CMK (cell line): ENCODE results near the gene SCAF4.

Experiments
- DNase-seq: peaks from one replicate; pipeline ENCODE4 v3.0.0-alpha.2; 2010; ENCODE audit warnings: low read depth

The SCAF4 gene

GRCh38 chr21:31713115-31713514 is 18.8 kb downstream of the SCAF4 start:
- no peak for DNase-seq

GRCh38 chr21:31711745-31712285 is 20.1 kb downstream of the SCAF4 start:
- no peak for DNase-seq

- no peak for DNase-seq
These were observed 20.6 kb downstream of the SCAF4 start for GRCh38 chr21:31711326-31711725.

- no peak for DNase-seq
These were observed 21.3 kb downstream of the SCAF4 start for GRCh38 chr21:31710586-31710985.

- no peak for DNase-seq
These were observed 23.4 kb downstream of the SCAF4 start for GRCh38 chr21:31708541-31708940.

- DNase-seq, result no peak
These were observed 24.4 kb downstream of the SCAF4 start for GRCh38 chr21:31707499-31707898.

GRCh38 chr21:31706562-31706961 is 25.4 kb downstream of the SCAF4 start:
- DNase-seq, result no peak

- DNase-seq, result no peak
These were observed 31.9 kb downstream of the SCAF4 start for GRCh38 chr21:31700040-31700439.

GRCh38 chr21:31698461-31698860 is 33.5 kb downstream of the SCAF4 start:
- no peak for DNase-seq

- DNase-seq, result no peak
These were observed 35.5 kb downstream of the SCAF4 start for GRCh38 chr21:31696424-31696823.

- DNase-seq, result no peak
These were observed 38.7 kb downstream of the SCAF4 start for GRCh38 chr21:31693222-31693621.

GRCh38 chr21:31688603-31689368 is 43.1 kb downstream of the SCAF4 start:
- no peak for DNase-seq

- DNase-seq, result no peak
These were observed 44.8 kb downstream of the SCAF4 start for GRCh38 chr21:31687108-31687507.

GRCh38 chr21:31686272-31686915 is 45.5 kb downstream of the SCAF4 start:
- no peak for DNase-seq

- no peak for DNase-seq
These were observed 47.0 kb downstream of the SCAF4 start for GRCh38 chr21:31684918-31685317.

- no peak for DNase-seq
These were observed 48.9 kb downstream of the SCAF4 start for GRCh38 chr21:31683029-31683428.

GRCh38 chr21:31682620-31683019 is 49.3 kb downstream of the SCAF4 start:
- no peak for DNase-seq

GRCh38 chr21:31678478-31678877 is 53.4 kb downstream of the SCAF4 start:
- DNase-seq, result no peak

GRCh38 chr21:31677047-31677446 is 54.9 kb downstream of the SCAF4 start:
- DNase-seq, result no peak

GRCh38 chr21:31675960-31676359 is 56.0 kb downstream of the SCAF4 start:
- no peak for DNase-seq

- DNase-seq, result no peak
These were observed 56.6 kb downstream of the SCAF4 start for GRCh38 chr21:31675318-31675717.

GRCh38 chr21:31673321-31673912 is 58.5 kb downstream of the SCAF4 start:
- DNase-seq, result no peak

GRCh38 chr21:31671931-31672330 is 60.0 kb downstream of the SCAF4 start:
- no peak for DNase-seq
